ENCODE data around the gene ATXN7L1.
"Not testable (repeated sequence)": the region's sequence is repeated elsewhere in the genome, so short reads cannot be mapped to it uniquely, and the experiment has no call there.

The ATXN7L1 gene

GRCh38 chr7:105611856-105612775 lies 264.3 kb downstream of the ATXN7L1 start:
- H3K4me1 Mint-ChIP-seq, result peaks cover 26% of the 10 kb centered on the region
- no peak overlapping the region for H3K4me3 Mint-ChIP-seq
- no peak for TF ChIP-seq CTCF (IDR thresholded peaks at IDR 0.05)
- DNase-seq, result no peak
- peaks cover 17% of the 10 kb centered on the region for H3K36me3 Mint-ChIP-seq (ENCODE audit: low read depth)
- H3K27ac Mint-ChIP-seq, result no peak overlapping the region
- no peaks in the 10 kb centered on the region for H3K9me3 Mint-ChIP-seq
- peaks cover 6% of the 10 kb centered on the region for H3K27me3 Mint-ChIP-seq (ENCODE audit: low read depth, poor library complexity)

- DNase-seq, result no peak
- peaks cover 2% of the 10 kb centered on the region for H3K27me3 Mint-ChIP-seq (ENCODE audit: low read depth, poor library complexity)
- H3K4me1 Mint-ChIP-seq, result peaks cover 23% of the 10 kb centered on the region
- peaks cover 17% of the 10 kb centered on the region for H3K36me3 Mint-ChIP-seq (ENCODE audit: low read depth)
- H3K4me3 Mint-ChIP-seq, result no peak overlapping the region
- no peak for TF ChIP-seq CTCF (IDR thresholded peaks at IDR 0.05)
- H3K27ac Mint-ChIP-seq, result no peak overlapping the region
- H3K9me3 Mint-ChIP-seq, result no peaks in the 10 kb centered on the region
Measured at GRCh38 chr7:105610165-105610930, 266.1 kb downstream of the ATXN7L1 start.

- no peak for TF ChIP-seq CTCF (IDR thresholded peaks at IDR 0.05)
- Mint-ChIP-seq H3K27ac (no peak overlapping the region), H3K27me3 (ENCODE audit: low read depth, poor library complexity) (peaks cover 9% of the 10 kb centered on the region), H3K4me3 (no peak overlapping the region), H3K36me3 (ENCODE audit: low read depth) (peaks cover 8% of the 10 kb centered on the region), H3K4me1 (peaks cover 40% of the 10 kb centered on the region), H3K9me3 (no peaks in the 10 kb centered on the region)
- DNase-seq, result no peak
Measured at GRCh38 chr7:105602325-105603305, 273.8 kb downstream of the ATXN7L1 start.

GRCh38 chr7:105600720-105601550 lies 275.5 kb downstream of the ATXN7L1 start:
- TF ChIP-seq CTCF (IDR thresholded peaks at IDR 0.05), result no peak
- Mint-ChIP-seq H3K27ac (no peak overlapping the region), H3K4me3 (no peak overlapping the region), H3K27me3 (ENCODE audit: low read depth, poor library complexity) (peaks cover 7% of the 10 kb centered on the region), H3K4me1 (peaks cover 27% of the 10 kb centered on the region), H3K9me3 (no peaks in the 10 kb centered on the region), H3K36me3 (ENCODE audit: low read depth) (peaks cover 8% of the 10 kb centered on the region)
- no peak for DNase-seq

GRCh38 chr7:105599551-105599950 lies 276.8 kb downstream of the ATXN7L1 start:
- Mint-ChIP-seq H3K4me1 (peaks cover 22% of the 10 kb centered on the region), H3K36me3 (ENCODE audit: low read depth) (peaks cover 8% of the 10 kb centered on the region), H3K9me3 (no peaks in the 10 kb centered on the region), H3K27me3 (ENCODE audit: low read depth, poor library complexity) (peaks cover 3% of the 10 kb centered on the region), H3K27ac (no peak overlapping the region), H3K4me3 (no peak overlapping the region)
- no peak for DNase-seq
- TF ChIP-seq CTCF (IDR thresholded peaks at IDR 0.05), result no peak

GRCh38 chr7:105599080-105599479 lies 277.3 kb downstream of the ATXN7L1 start:
- not testable (repeated sequence) for DNase-seq; H3K36me3 Mint-ChIP-seq (ENCODE audit: low read depth); H3K27ac Mint-ChIP-seq; H3K4me3 Mint-ChIP-seq; H3K9me3 Mint-ChIP-seq; H3K27me3 Mint-ChIP-seq (ENCODE audit: low read depth, poor library complexity)
- H3K4me1 Mint-ChIP-seq, result peaks cover 18% of the 10 kb centered on the region

Measured in nephron progenitor cell (in vitro differentiated cells).